ENCODE measurements around the gene IFT80.

The IFT80 gene

DNA sequence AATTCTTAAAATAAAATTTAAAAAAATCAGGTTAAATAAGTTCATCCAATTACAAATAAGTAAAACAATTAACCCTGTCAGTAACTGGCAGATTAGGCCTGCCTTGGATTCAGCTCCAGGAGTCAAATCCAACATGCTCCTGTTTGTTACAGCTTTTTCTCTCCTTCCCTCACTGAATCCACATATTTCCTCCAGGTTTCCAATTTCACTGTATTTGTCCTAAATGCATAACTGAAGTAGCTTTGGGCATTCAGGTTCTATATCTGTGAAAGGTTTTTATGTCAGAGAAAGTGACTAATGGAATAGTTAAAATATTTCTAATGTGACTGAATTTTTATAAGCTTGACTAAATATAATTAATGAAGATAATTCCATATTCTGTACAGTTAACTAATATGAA lies 79.7 kb downstream of the IFT80 start:
- H3K4me3 ChIP-seq (ENCODE audit: low read depth, low read length) = no peak overlapping the region
- no peak for TF ChIP-seq CTCF (IDR thresholded peaks at IDR 0.05; ENCODE audit: low read depth, low read length)

DNA sequence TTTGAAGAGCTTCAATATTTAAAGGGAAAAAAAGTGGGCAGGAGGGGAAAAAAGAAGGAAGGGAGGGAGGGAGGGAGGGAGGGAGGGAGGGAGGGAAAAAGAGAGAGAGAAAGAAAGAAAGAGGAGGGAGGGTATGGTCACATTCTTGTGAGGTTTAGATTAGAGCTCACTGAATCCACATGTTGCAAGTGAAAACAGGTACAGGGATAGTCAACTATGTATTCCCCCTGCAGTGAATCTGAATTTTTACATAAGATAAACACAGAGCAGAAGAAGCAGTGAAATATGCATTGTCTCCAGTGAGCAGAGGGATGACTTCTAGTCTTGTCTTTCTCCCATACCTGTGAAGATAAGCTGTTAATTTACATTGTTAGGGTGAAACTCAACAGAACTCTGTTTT lies 84.0 kb downstream of the IFT80 start:
- no peak overlapping the region for H3K4me3 ChIP-seq (ENCODE audit: low read depth, low read length)
- TF ChIP-seq CTCF (IDR thresholded peaks at IDR 0.05; ENCODE audit: low read depth, low read length) = no peak

- no peak for TF ChIP-seq CTCF (IDR thresholded peaks at IDR 0.05; ENCODE audit: low read depth, low read length)
- no peak overlapping the region for H3K4me3 ChIP-seq (ENCODE audit: low read depth, low read length)
Observed at GRCh38 chr3:160312014-160312624, 86.9 kb downstream of the IFT80 start.

- TF ChIP-seq CTCF (IDR thresholded peaks at IDR 0.05; ENCODE audit: low read depth, low read length) = no peak
- no peak overlapping the region for H3K4me3 ChIP-seq (ENCODE audit: low read depth, low read length)
Observed at GRCh38 chr3:160302806-160303205, 96.2 kb downstream of the IFT80 start.

- no peak overlapping the region for H3K4me3 ChIP-seq (ENCODE audit: low read depth, low read length)
- no peak for TF ChIP-seq CTCF (IDR thresholded peaks at IDR 0.05; ENCODE audit: low read depth, low read length)
Observed at GRCh38 chr3:160296591-160296990, 102.4 kb downstream of the IFT80 start.

- no peak overlapping the region for H3K4me3 ChIP-seq (ENCODE audit: low read depth, low read length)
- no peak for TF ChIP-seq CTCF (IDR thresholded peaks at IDR 0.05; ENCODE audit: low read depth, low read length)
Observed at GRCh38 chr3:160291909-160292299, 107.1 kb downstream of the IFT80 start.

DNA sequence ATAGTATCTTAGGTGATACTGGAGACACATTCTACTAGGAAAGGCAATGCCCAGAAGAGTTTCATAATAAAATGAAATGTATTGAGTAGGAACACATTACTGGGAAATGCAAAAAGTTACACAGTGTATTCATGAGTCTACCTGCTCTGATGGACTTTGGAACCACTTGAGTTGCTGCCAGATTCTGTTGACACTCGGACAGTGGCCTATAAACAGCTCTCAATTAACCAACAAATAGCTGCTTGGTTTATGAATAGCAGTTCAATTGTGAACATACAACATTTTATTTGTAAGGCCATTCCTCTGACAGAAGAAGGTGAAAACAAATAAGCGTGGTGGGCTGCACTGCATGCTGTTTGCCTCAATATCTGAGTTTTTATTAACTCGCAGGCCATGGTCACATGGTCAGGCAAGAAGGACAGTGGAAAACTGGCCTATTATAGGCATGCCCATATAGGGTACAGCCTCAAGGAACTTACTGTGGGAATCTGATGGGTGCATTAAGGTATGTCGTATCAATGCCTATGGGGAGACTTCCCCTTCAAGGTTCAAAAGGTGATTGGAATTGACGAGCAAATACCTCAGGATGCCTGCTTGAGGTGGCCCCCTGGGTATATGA lies 107.6 kb downstream of the IFT80 start:
- no peak overlapping the region for H3K4me3 ChIP-seq (ENCODE audit: low read depth, low read length)
- TF ChIP-seq CTCF (IDR thresholded peaks at IDR 0.05; ENCODE audit: low read depth, low read length) = no peak
